ENCODE data around the gene CALN1. TPM values are rescaled to one million over a fixed set of nuclear protein-coding genes. Genes with fewer than 3 reads are reported as not detected.
"Not testable (repeated sequence)": the region's sequence is repeated elsewhere in the genome, so short reads cannot be mapped to it uniquely, and the experiment has no call there.

The CALN1 gene
- total RNA-seq, 1 donor from 2014 or later, result 2.6 TPM

GRCh38 chr7:72266771-72267170, 145.4 kb downstream of the CALN1 start:
- no peak for DNase-seq

GRCh38 chr7:72265071-72265904, 146.8 kb downstream of the CALN1 start:
- no peak for DNase-seq

- no peak for DNase-seq
Observed at GRCh38 chr7:72260406-72260805, 151.7 kb downstream of the CALN1 start.

GRCh38 chr7:72258074-72258473, 154.1 kb downstream of the CALN1 start:
- DNase-seq, result no peak

- no peak for DNase-seq
Observed at GRCh38 chr7:72254455-72254854, 157.7 kb downstream of the CALN1 start.

GRCh38 chr7:72249106-72249505, 163.0 kb downstream of the CALN1 start:
- DNase-seq, result no peak

- DNase-seq, result no peak
Observed at GRCh38 chr7:72244826-72245398, 167.2 kb downstream of the CALN1 start.

GRCh38 chr7:72243329-72243728, 168.8 kb downstream of the CALN1 start:
- DNase-seq, result no peak

- DNase-seq, result no peak
Observed at GRCh38 chr7:72235351-72235750, 176.8 kb downstream of the CALN1 start.

GRCh38 chr7:72234086-72234485, 178.1 kb downstream of the CALN1 start:
- DNase-seq, result peak; percentile 0

GRCh38 chr7:72230281-72230680, 181.9 kb downstream of the CALN1 start:
- DNase-seq, result no peak

GRCh38 chr7:72223351-72223750, 188.8 kb downstream of the CALN1 start:
- DNase-seq, result no peak

- DNase-seq, result no peak
Observed at GRCh38 chr7:72222136-72222535, 190.0 kb downstream of the CALN1 start.

- no peak for DNase-seq
Observed at GRCh38 chr7:72219500-72219899, 192.6 kb downstream of the CALN1 start.

- no peak for DNase-seq
Observed at GRCh38 chr7:72217151-72217550, 195.0 kb downstream of the CALN1 start.

- no peak for DNase-seq
Observed at GRCh38 chr7:72213769-72214168, 198.4 kb downstream of the CALN1 start.

- DNase-seq, result no peak
Observed at GRCh38 chr7:72213081-72213480, 199.1 kb downstream of the CALN1 start.

- no peak for DNase-seq
Observed at GRCh38 chr7:72211175-72211574, 201.0 kb downstream of the CALN1 start.

- not testable (repeated sequence) for DNase-seq
Observed at GRCh38 chr7:72209006-72209405, 203.1 kb downstream of the CALN1 start.

GRCh38 chr7:72196176-72196575, 216.0 kb downstream of the CALN1 start:
- DNase-seq, result no peak

- no peak for DNase-seq
Observed at GRCh38 chr7:72190919-72191318, 221.2 kb downstream of the CALN1 start.

GRCh38 chr7:72190146-72190545, 222.0 kb downstream of the CALN1 start:
- DNase-seq, result no peak

- DNase-seq, result no peak
Observed at GRCh38 chr7:72187179-72187578, 225.0 kb downstream of the CALN1 start.

- no peak for DNase-seq
Observed at GRCh38 chr7:72183835-72184234, 228.3 kb downstream of the CALN1 start.

Data from skin of body (tissue), 2 donors.